Neural progenitor cell (in vitro differentiated cells): ENCODE measurements around the gene MYO10.

Experiments used
- CTCF ChIP-seq: fragments of 200-600 bp; sonication (generic); IDR thresholded peaks from 2 replicates; pipeline ENCODE4 v1.5.1; 2017; ENCODE audit warnings: antibody characterized with exemption, mild to moderate bottlenecking
- EZH2 ChIP-seq: fragments of 200-600 bp; sonication (generic); IDR thresholded peaks from 2 replicates; pipeline ENCODE4 v1.6.1; 2017; ENCODE audit warnings: antibody characterized with exemption, mild to moderate bottlenecking, moderate library complexity
- EZH2phosphoT487 ChIP-seq: fragments of 200-600 bp; sonication (generic); IDR thresholded peaks from 2 replicates; pipeline ENCODE4 v1.6.1; 2017; ENCODE audit warnings: antibody characterized with exemption

- TF ChIP-seq EZH2 (no peak), EZH2phosphoT487 (no peak), CTCF (no peak)
Observed at GRCh38 chr5:16768184-16768583, 167.9 kb downstream of the MYO10 start.
